GM23338 (cell line): ENCODE measurements around the gene FNDC1. TPM values are rescaled to one million over a fixed set of nuclear protein-coding genes. Genes with fewer than 3 reads are reported as not detected.

Experiments used
- ATAC-seq: fragments of 200-7000 bp; cut with Tn5 transposase; 3 replicates; pipeline ENCODE4 v1.9.1; 2020
- DNase-seq: peaks from one replicate; pipeline ENCODE4 v3.0.0-alpha.2; 2015; ENCODE audit warnings: low spot score
- H2AFZ ChIP-seq: fragments of 200-600 bp; sonication (generic); 2 replicates; pipeline ENCODE4 v1.8.0; 2016; ENCODE audit warnings: antibody characterized with exemption, mild to moderate bottlenecking, moderate library complexity
- H3F3A ChIP-seq: fragments of 200-600 bp; sonication (generic); replicated peaks from 2 replicates; pipeline ENCODE4 v1.8.0; 2017; ENCODE audit warnings: antibody characterized with exemption, mixed run types, low read depth
- H3K27ac ChIP-seq: fragments of 200-600 bp; sonication (generic); 2 replicates; pipeline ENCODE4 v1.6.1; 2016; ENCODE audit warnings: low read depth
- H3K27me3 ChIP-seq: fragments of 200-600 bp; sonication (generic); 2 replicates; pipeline ENCODE4 v1.8.0; 2016; ENCODE audit warnings: mild to moderate bottlenecking, mixed run types, moderate library complexity; ENCODE audit not compliant: insufficient read depth
- H3K36me3 ChIP-seq: fragments of 200-600 bp; sonication (generic); 2 replicates; pipeline ENCODE4 v1.8.0; 2016; ENCODE audit warnings: mild to moderate bottlenecking; ENCODE audit not compliant: insufficient read depth
- H3K4me1 ChIP-seq: fragments of 200-600 bp; sonication (generic); 2 replicates; pipeline ENCODE4 v1.8.0; 2016; ENCODE audit warnings: mild to moderate bottlenecking, moderate library complexity; ENCODE audit not compliant: insufficient read depth
- H3K4me2 ChIP-seq: fragments of 200-600 bp; sonication (generic); 2 replicates; pipeline ENCODE4 v1.7.1; 2017; ENCODE audit warnings: mixed run types
- H3K4me3 ChIP-seq: fragments of 200-600 bp; sonication (generic); 2 replicates; pipeline ENCODE4 v1.6.1; 2016; ENCODE audit warnings: mixed run types
- H3K79me2 ChIP-seq: fragments of 200-600 bp; sonication (generic); replicated peaks from 2 replicates; pipeline ENCODE4 v1.8.0; 2017; ENCODE audit warnings: mild to moderate bottlenecking; ENCODE audit not compliant: insufficient read depth
- H3K9me2 ChIP-seq: fragments of 200-600 bp; sonication (generic); 2 replicates; pipeline ENCODE4 v1.8.0; 2017; ENCODE audit not compliant: insufficient read depth
- H4K20me1 ChIP-seq: fragments of 200-600 bp; sonication (generic); replicated peaks from 2 replicates; pipeline ENCODE4 v1.8.0; 2017; ENCODE audit warnings: mild to moderate bottlenecking; ENCODE audit not compliant: insufficient read depth
- H3K27ac Mint-ChIP-seq: 2 replicates; pipeline ENCODE4 v1.8.0; 2020; ENCODE audit warnings: inconsistent platforms, mild to moderate bottlenecking, moderate library complexity, mixed read lengths
- H3K27me3 Mint-ChIP-seq: 3 replicates; pipeline ENCODE4 v1.8.0; 2022; ENCODE audit warnings: low read depth, mild to moderate bottlenecking, moderate library complexity, mixed read lengths, inconsistent platforms; ENCODE audit not compliant: insufficient read depth, poor library complexity
- H3K36me3 Mint-ChIP-seq: 3 replicates; pipeline ENCODE4 v1.8.0; 2021; ENCODE audit warnings: low read depth, mild to moderate bottlenecking, inconsistent platforms, moderate library complexity, mixed read lengths
- H3K4me1 Mint-ChIP-seq: 3 replicates; pipeline ENCODE4 v1.8.0; 2020; ENCODE audit warnings: mild to moderate bottlenecking, inconsistent platforms, mixed read lengths
- H3K4me3 Mint-ChIP-seq: 3 replicates; pipeline ENCODE4 v1.8.0; 2021; ENCODE audit warnings: moderate library complexity, mild to moderate bottlenecking, inconsistent platforms, mixed read lengths
- H3K9me3 Mint-ChIP-seq: 3 replicates; pipeline ENCODE4 v1.8.0; 2020; ENCODE audit warnings: moderate library complexity, mild to moderate bottlenecking, inconsistent platforms, mixed read lengths
- CTCF ChIP-seq, 2 experiments: fragments of 200-600 bp in 1 of 2; sonication (generic) in 1 of 2; conservative IDR thresholded peaks; 2 replicates each; pipeline versions ENCODE4 v1.5.1 to v1.6.1; 2016 to 2017; ENCODE audit warnings: antibody characterized with exemption in 2 of 2, low read depth in 2 of 2, mild to moderate bottlenecking in 2 of 2, moderate library complexity in 1 of 2
- EZH2 ChIP-seq: fragments of 200-600 bp; sonication (generic); IDR thresholded peaks from one replicate; pipeline ENCODE4 v1.8.0; 2017; ENCODE audit warnings: antibody characterized with exemption, mild to moderate bottlenecking, low read depth; ENCODE audit not compliant: unreplicated experiment
- EZH2phosphoT487 ChIP-seq: fragments of 200-600 bp; sonication (generic); IDR thresholded peaks from one replicate; pipeline ENCODE4 v1.8.1; 2018; ENCODE audit warnings: antibody characterized with exemption; ENCODE audit not compliant: unreplicated experiment
- JUNB ChIP-seq: IDR thresholded peaks from one replicate; pipeline ENCODE4 v1.6.1; 2016; ENCODE audit warnings: antibody characterized with exemption; ENCODE audit not compliant: unreplicated experiment
- POLR2AphosphoS5 ChIP-seq: IDR thresholded peaks from 2 replicates; pipeline ENCODE4 v1.6.1; 2016; ENCODE audit warnings: antibody characterized with exemption, low read depth
- REST ChIP-seq: IDR thresholded peaks from one replicate; pipeline ENCODE4 v1.6.1; 2018; ENCODE audit warnings: antibody characterized with exemption; ENCODE audit not compliant: unreplicated experiment
- ZNF462 ChIP-seq: fragments of 250-450 bp; sonication (Bioruptor Pico); IDR thresholded peaks from 2 replicates; pipeline ENCODE4 v1.5.0; 2020; ENCODE audit warnings: mild to moderate bottlenecking, moderate library complexity
- polyA plus RNA-seq: library from polyadenylated mRNA; unstranded; fragments of >200 nt; fragmentation: Nextera tagmentation; extraction: Ambion mirVana; gene quantifications from 2 replicates; pipeline ENCODE4 v1.2.1, GENCODE V29; 2016
- total RNA-seq: library from RNA; depleted of rRNA; stranded (reverse); fragments of >200 nt; shearing (Covaris generic); gene quantifications from 2 replicates; pipeline ENCODE4 v1.2.3, GENCODE V29; 2014

The FNDC1 gene
- total and polyA plus RNA-seq, 2 experiments from 2014 or later: 0.38 to 0.57 TPM

DNA sequence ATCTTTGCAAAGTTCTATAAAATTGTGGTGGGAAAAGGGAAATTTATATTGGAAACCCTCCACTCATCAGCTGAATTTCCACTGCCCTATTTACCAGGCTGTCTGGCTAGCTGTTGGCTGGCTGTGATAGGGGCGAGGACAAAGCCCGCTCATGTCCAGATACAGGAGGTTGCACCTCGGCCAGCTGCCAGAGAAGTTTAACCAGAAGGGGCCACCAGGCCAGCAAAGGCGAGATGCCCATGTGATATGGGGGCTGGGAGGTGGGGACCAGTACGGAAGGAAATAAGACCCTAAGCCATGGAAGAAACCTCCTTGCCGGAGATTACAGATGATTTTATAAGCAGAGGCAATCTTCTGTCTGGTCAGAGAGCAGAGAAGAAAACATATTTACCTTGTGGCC, 143.8 kb downstream of the FNDC1 start:
- no peak for DNase-seq
- no peaks in the 10 kb centered on the region for H3F3A ChIP-seq

More for the DNA sequence above, 143.8 kb downstream of the FNDC1 start:
- Histone ChIP-seq H3K27ac (no peak overlapping the region), H3K79me2 (no peaks in the 10 kb centered on the region), H2AFZ (peak overlapping the region; percentile 23; the same call in 1 of the 2 replicates), H3K27me3 (no peaks in the 10 kb centered on the region), H4K20me1 (no peaks in the 10 kb centered on the region), H3K4me3 (no peak overlapping the region), H3K36me3 (no peaks in the 10 kb centered on the region), H3K4me1 (no peaks in the 10 kb centered on the region), H3K4me2 (no peak overlapping the region), H3K9me2 (no peaks in the 10 kb centered on the region)
- Mint-ChIP-seq H3K4me3 (no peak overlapping the region), H3K4me1 (no peaks in the 10 kb centered on the region), H3K36me3 (no peaks in the 10 kb centered on the region), H3K27ac (no peak overlapping the region), H3K27me3 (no peaks in the 10 kb centered on the region), H3K9me3 (no peaks in the 10 kb centered on the region)
- TF ChIP-seq POLR2AphosphoS5: no peak
- no peak for TF ChIP-seq REST
- TF ChIP-seq JUNB: no peak
- no peak for TF ChIP-seq EZH2
- no peak for TF ChIP-seq CTCF (conservative IDR thresholded peaks at IDR 0.05; ENCODE audit: low read depth in 2 of 2)
- no peak for TF ChIP-seq EZH2phosphoT487
- no peak for TF ChIP-seq ZNF462 (CRISPR knock-in tag)
- no peak for ATAC-seq
